GM23248 (cell line): ENCODE data around the gene MED22. TPM values are rescaled to one million over a fixed set of nuclear protein-coding genes. Genes with fewer than 3 reads are reported as not detected.
"Not testable (repeated sequence)": the region's sequence is repeated elsewhere in the genome, so short reads cannot be mapped to it uniquely, and the experiment has no call there.

Source experiments
- DNase-seq: peaks from one replicate; pipeline ENCODE4 v3.0.0-alpha.2; 2015
- H2AFZ ChIP-seq: fragments of 200-600 bp; sonication (generic); 2 replicates; pipeline ENCODE4 v1.6.1; 2016; ENCODE audit warnings: antibody characterized with exemption
- H3F3A ChIP-seq: fragments of 200-600 bp; sonication (generic); 2 replicates; pipeline ENCODE4 v1.6.1; 2016; ENCODE audit warnings: mild to moderate bottlenecking, antibody characterized with exemption, mixed run types; ENCODE audit not compliant: insufficient read depth
- H3K27ac ChIP-seq: fragments of 200-600 bp; sonication (generic); 2 replicates; pipeline ENCODE4 v1.5.1; 2016; ENCODE audit warnings: mild to moderate bottlenecking
- H3K27me3 ChIP-seq: fragments of 200-600 bp; sonication (generic); replicated peaks from 2 replicates; pipeline ENCODE4 v1.6.1; 2016; ENCODE audit warnings: mild to moderate bottlenecking; ENCODE audit not compliant: insufficient read depth
- H3K36me3 ChIP-seq: fragments of 200-600 bp; sonication (generic); 2 replicates; pipeline ENCODE4 v1.6.1; 2016; ENCODE audit warnings: low read depth, mild to moderate bottlenecking
- H3K4me1 ChIP-seq: fragments of 200-600 bp; sonication (generic); 2 replicates; pipeline ENCODE4 v1.6.1; 2016; ENCODE audit warnings: mild to moderate bottlenecking; ENCODE audit not compliant: insufficient read depth
- H3K4me2 ChIP-seq: fragments of 200-600 bp; sonication (generic); one replicate; pipeline ENCODE4 v1.6.1; 2016; ENCODE audit warnings: mild to moderate bottlenecking; ENCODE audit not compliant: unreplicated experiment
- H3K4me3 ChIP-seq: fragments of 200-600 bp; sonication (generic); 2 replicates; pipeline ENCODE4 v1.5.1; 2016; ENCODE audit warnings: mild to moderate bottlenecking
- H3K79me2 ChIP-seq: fragments of 200-600 bp; sonication (generic); 2 replicates; pipeline ENCODE4 v1.6.1; 2016; ENCODE audit warnings: mild to moderate bottlenecking; ENCODE audit not compliant: insufficient read depth
- H3K9ac ChIP-seq: fragments of 200-600 bp; sonication (generic); 2 replicates; pipeline ENCODE4 v1.6.1; 2016; ENCODE audit warnings: mild to moderate bottlenecking
- H3K9me2 ChIP-seq: fragments of 200-600 bp; sonication (generic); 2 replicates; pipeline ENCODE4 v1.6.1; 2016; ENCODE audit warnings: mixed run types, mild to moderate bottlenecking, moderate library complexity; ENCODE audit not compliant: insufficient read depth
- H3K9me3 ChIP-seq: fragments of 200-600 bp; sonication (generic); one replicate; pipeline ENCODE4 v1.6.1; 2017; ENCODE audit warnings: low read depth
- H4K20me1 ChIP-seq: fragments of 200-600 bp; sonication (generic); 2 replicates; pipeline ENCODE4 v1.6.0; 2016; ENCODE audit not compliant: insufficient read depth
- EZH2 ChIP-seq: fragments of 200-600 bp; sonication (generic); IDR thresholded peaks from 2 replicates; pipeline ENCODE4 v1.6.1; 2018; ENCODE audit warnings: antibody characterized with exemption, mild to moderate bottlenecking; ENCODE audit not compliant: insufficient read depth, poor library complexity, severe bottlenecking
- EZH2phosphoT487 ChIP-seq: fragments of 200-600 bp; sonication (generic); IDR thresholded peaks from 2 replicates; pipeline ENCODE4 v1.6.1; 2018; ENCODE audit warnings: antibody characterized with exemption, moderate library complexity, mild to moderate bottlenecking, low read depth; ENCODE audit not compliant: insufficient read depth
- WGBS, 2 experiments: methylation state at CpG; one replicate each; pipeline ENCODE4 v1.1.6; 2015 to 2017; ENCODE audit warnings: low lambda C conversion rate in 2 of 2, low coverage in 1 of 2; ENCODE audit errors: missing lambda C conversion rate in 2 of 2; 5-methylcytosine and 5-hydroxymethylcytosine counted together
- in situ Hi-C: fragments of 300-500 bp; cut with MboI; formaldehyde crosslinking; loops from 2 replicates; pipeline ENCODE4 v1.15.0; 2020
- polyA plus RNA-seq: library from polyadenylated mRNA; unstranded; fragments of >200 nt; fragmentation: Nextera tagmentation; extraction: Ambion mirVana; gene quantifications from 2 replicates; pipeline ENCODE4 v1.2.1, GENCODE V29; 2016
- total RNA-seq: library from RNA; depleted of rRNA; stranded (reverse); fragments of >200 nt; shearing (Covaris generic); gene quantifications from 2 replicates; pipeline ENCODE4 v1.2.3, GENCODE V29; 2014

Gene MED22
- total and polyA plus RNA-seq, 2 experiments from 2014 or later: 14.1 to 28.6 TPM

DNA sequence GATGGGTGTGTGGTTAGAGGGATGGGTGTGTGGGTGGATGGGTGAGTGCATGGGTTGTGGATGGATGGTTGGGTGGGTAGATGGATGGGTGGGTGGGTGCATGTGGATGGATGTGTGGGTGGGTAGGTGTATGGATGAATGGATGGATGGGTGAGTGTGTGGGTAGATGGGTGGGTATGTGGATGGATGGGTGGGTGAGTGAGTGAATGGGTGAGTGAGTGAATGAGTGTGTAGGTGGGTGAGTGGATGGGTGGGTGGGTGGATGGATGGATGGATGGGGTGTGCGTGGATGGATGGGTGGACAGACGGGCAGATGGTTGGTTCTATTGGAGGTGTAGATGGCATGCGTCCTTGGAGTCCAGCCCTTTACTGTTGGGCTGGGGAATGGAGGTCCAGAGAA, 45.5 kb upstream of the MED22 start:
- no peak overlapping the region for H2AFZ ChIP-seq
- no peaks in the 10 kb centered on the region for H3F3A ChIP-seq
- in situ Hi-C loops: no loop called here
- no peak for DNase-seq
- WGBS, 2 experiments: 70 to 90% methylated on average over 2 to 3 of the region's 3 CpGs
- no peak overlapping the region for H3K27ac ChIP-seq
- H3K4me2 ChIP-seq: no peak overlapping the region
- H3K9me2 ChIP-seq: no peaks in the 10 kb centered on the region
- H3K9me3 ChIP-seq: no peaks in the 10 kb centered on the region
- H3K27me3 ChIP-seq: peaks cover 6% of the 10 kb centered on the region
- TF ChIP-seq EZH2phosphoT487: no peak
- no peak for TF ChIP-seq EZH2
- H4K20me1 ChIP-seq: no peaks in the 10 kb centered on the region
- H3K9ac ChIP-seq: no peak overlapping the region
- no peaks in the 10 kb centered on the region for H3K4me1 ChIP-seq
- no peaks in the 10 kb centered on the region for H3K79me2 ChIP-seq
- H3K36me3 ChIP-seq: no peaks in the 10 kb centered on the region
- H3K4me3 ChIP-seq: no peak overlapping the region

- H3F3A ChIP-seq, in situ Hi-C loops, H3K27ac ChIP-seq, H3K4me3 ChIP-seq, H3K9ac ChIP-seq, H3K4me2 ChIP-seq, H3K9me2 ChIP-seq, DNase-seq, H4K20me1 ChIP-seq, H3K27me3 ChIP-seq, H3K4me1 ChIP-seq, H3K79me2 ChIP-seq, H3K9me3 ChIP-seq, H2AFZ ChIP-seq, H3K36me3 ChIP-seq: not testable (repeated sequence)
- WGBS, 2 experiments: 80 to 84% methylated on average over 3 of the region's 3 CpGs
These were observed 44.4 kb upstream of the MED22 start for GRCh38 chr9:133392308-133392707.

GRCh38 chr9:133391449-133391848, 43.5 kb upstream of the MED22 start:
- H3K27ac ChIP-seq, DNase-seq, H3K79me2 ChIP-seq, H3F3A ChIP-seq, H3K4me3 ChIP-seq, H3K9ac ChIP-seq, H4K20me1 ChIP-seq, H3K4me1 ChIP-seq, H2AFZ ChIP-seq, H3K9me2 ChIP-seq, H3K27me3 ChIP-seq, H3K9me3 ChIP-seq, in situ Hi-C loops, H3K36me3 ChIP-seq, H3K4me2 ChIP-seq: not testable (repeated sequence)
- 27 to 48% methylated on average over 2 to 3 of the region's 4 CpGs for WGBS, 2 experiments

- Histone ChIP-seq H3K4me1 (no peaks in the 10 kb centered on the region), H3K4me3 (no peak overlapping the region), H4K20me1 (no peaks in the 10 kb centered on the region), H3K36me3 (no peaks in the 10 kb centered on the region), H3K9me3 (no peaks in the 10 kb centered on the region), H2AFZ (no peak overlapping the region), H3K9ac (no peak overlapping the region), H3K79me2 (no peaks in the 10 kb centered on the region), H3F3A (no peaks in the 10 kb centered on the region), H3K27me3 (peaks cover 6% of the 10 kb centered on the region; the same call in 1 of the 2 replicates), H3K9me2 (no peaks in the 10 kb centered on the region), H3K27ac (no peak overlapping the region), H3K4me2 (no peak overlapping the region)
- in situ Hi-C loops: no loop called here
- TF ChIP-seq EZH2 (no peak), EZH2phosphoT487 (no peak)
- 58 to 67% methylated on average over 7 of the region's 7 CpGs for WGBS, 2 experiments
- DNase-seq: no peak
These were observed 42.8 kb upstream of the MED22 start for GRCh38 chr9:133390713-133391112.

GRCh38 chr9:133389562-133389961, 41.6 kb upstream of the MED22 start:
- no peak for TF ChIP-seq EZH2phosphoT487
- TF ChIP-seq EZH2: no peak
- no peak overlapping the region for H3K4me2 ChIP-seq
- no peak overlapping the region for H2AFZ ChIP-seq
- DNase-seq: no peak
- no peaks in the 10 kb centered on the region for H3K36me3 ChIP-seq
- no peaks in the 10 kb centered on the region for H3F3A ChIP-seq
- no peaks in the 10 kb centered on the region for H3K9me3 ChIP-seq
- H3K4me1 ChIP-seq: no peaks in the 10 kb centered on the region
- H3K79me2 ChIP-seq: no peaks in the 10 kb centered on the region
- no peak overlapping the region for H3K4me3 ChIP-seq
- no peak overlapping the region for H3K27ac ChIP-seq
- H4K20me1 ChIP-seq: no peaks in the 10 kb centered on the region
- H3K9ac ChIP-seq: no peak overlapping the region
- H3K27me3 ChIP-seq: no peaks in the 10 kb centered on the region
- 59 to 64% methylated on average over 13 of the region's 13 CpGs for WGBS, 2 experiments
- no peaks in the 10 kb centered on the region for H3K9me2 ChIP-seq
- in situ Hi-C loops: no loop called here
